HUES6 (cell line): Measurements from ENCODE around the gene ENKD1.
A peak's percentile ranks its signal among the peaks of the same experiment; 100 is the strongest.

Experiments
- H3K27ac ChIP-seq: 2 replicates; pipeline ENCODE4 v1.7.0; 2013; ENCODE audit warnings: low read depth, mild to moderate bottlenecking, low read length, inconsistent platforms
- H3K27me3 ChIP-seq: 2 replicates; pipeline ENCODE4 v1.6.1; 2013; ENCODE audit warnings: low read length; ENCODE audit not compliant: control insufficient read depth, insufficient read depth
- H3K36me3 ChIP-seq: 2 replicates; pipeline ENCODE4 v1.6.1; 2013; ENCODE audit warnings: low read length; ENCODE audit not compliant: control insufficient read depth, insufficient read depth
- H3K4me1 ChIP-seq: 2 replicates; pipeline ENCODE4 v1.6.1; 2013; ENCODE audit warnings: low read length; ENCODE audit not compliant: control insufficient read depth, insufficient read depth
- H3K4me3 ChIP-seq: 2 replicates; pipeline ENCODE4 v1.5.1; 2013; ENCODE audit warnings: low read depth, low read length
- H3K9ac ChIP-seq: one replicate; pipeline ENCODE4 v1.6.1; 2013; ENCODE audit warnings: mild to moderate bottlenecking, low read length
- H3K9me3 ChIP-seq: 2 replicates; pipeline ENCODE4 v1.6.1; 2013; ENCODE audit warnings: low read depth, low read length; ENCODE audit not compliant: control insufficient read depth, insufficient read depth

ENKD1 gene

GRCh38 chr16:67666559-67667452 is at the start of gene ENKD1, which contains the start of gene C16orf86:
TSS of gene ENKD1 (minus strand) at chr16:67666750. CDS start at chr16:67666442, 308 bp downstream.
TSS of gene C16orf86 (plus strand) at chr16:67666814. CDS start at chr16:67666971, 157 bp downstream.
- H3K9ac ChIP-seq = peak within 1 kb of the TSS; percentile 46
- H3K36me3 ChIP-seq = no peaks in the 10 kb centered on the region
- no peak within 1 kb of the TSS for H3K27ac ChIP-seq
- H3K9me3 ChIP-seq = no peaks in the 10 kb centered on the region
- peaks cover 13% of the 10 kb centered on the region for H3K27me3 ChIP-seq
- peaks cover 17% of the 10 kb centered on the region for H3K4me1 ChIP-seq
- peak within 1 kb of the TSS; percentile 76 for H3K4me3 ChIP-seq

DNA sequence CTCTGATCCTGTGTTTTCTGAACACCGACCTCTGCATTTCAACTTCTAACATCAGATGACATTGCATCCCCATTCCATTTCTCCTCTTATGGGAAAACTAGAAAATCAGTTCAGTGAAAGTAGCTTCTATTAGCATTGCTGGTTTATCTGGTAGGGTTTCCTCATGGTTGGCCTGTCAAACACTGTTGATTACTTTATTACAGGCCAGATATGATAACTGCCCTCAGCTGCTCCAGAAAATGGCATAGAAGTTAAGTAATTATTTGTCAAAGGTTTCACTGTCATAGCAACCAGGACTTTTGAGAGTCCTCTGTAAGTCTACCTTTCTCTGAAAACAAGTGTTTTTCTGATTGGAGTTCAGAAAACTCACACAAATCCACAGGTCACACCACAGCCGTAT is 49.5 kb upstream of the ENKD1 start:
- H3K27me3 ChIP-seq = no peaks in the 10 kb centered on the region
- no peak overlapping the region for H3K9ac ChIP-seq
- no peaks in the 10 kb centered on the region for H3K9me3 ChIP-seq
- H3K36me3 ChIP-seq = no peaks in the 10 kb centered on the region; the same call in 1 of the 2 replicates
- peaks cover 23% of the 10 kb centered on the region for H3K4me1 ChIP-seq
- H3K27ac ChIP-seq = no peak overlapping the region
- no peak overlapping the region for H3K4me3 ChIP-seq

DNA sequence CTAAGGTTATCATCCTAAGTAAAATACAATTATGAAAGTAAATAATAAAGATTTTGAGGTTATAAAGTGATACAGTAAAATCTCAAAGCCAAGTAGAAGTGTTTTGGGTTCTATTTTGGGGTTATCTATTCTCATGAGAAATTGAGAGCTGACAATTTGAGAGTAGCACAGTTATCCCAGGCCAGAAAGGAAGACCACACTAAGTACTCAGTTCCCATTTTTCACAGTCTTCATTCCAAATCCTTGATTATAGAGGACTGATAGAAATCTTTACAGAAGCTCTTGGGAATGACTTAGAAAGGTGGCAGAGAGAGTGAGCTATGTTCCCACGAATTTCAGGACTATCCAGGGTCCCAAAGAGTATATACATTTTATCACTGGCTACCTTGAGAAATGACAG is 48.0 kb upstream of the ENKD1 start:
- H3K9ac ChIP-seq = no peak overlapping the region
- no peak overlapping the region for H3K4me3 ChIP-seq
- no peaks in the 10 kb centered on the region for H3K9me3 ChIP-seq
- H3K4me1 ChIP-seq = peaks cover 17% of the 10 kb centered on the region
- H3K27ac ChIP-seq = no peak overlapping the region
- no peaks in the 10 kb centered on the region for H3K27me3 ChIP-seq
- no peaks in the 10 kb centered on the region; the same call in 1 of the 2 replicates for H3K36me3 ChIP-seq

GRCh38 chr16:67713647-67714273 is 47.2 kb upstream of the ENKD1 start:
- no peaks in the 10 kb centered on the region; the same call in 1 of the 2 replicates for H3K36me3 ChIP-seq
- no peak overlapping the region for H3K4me3 ChIP-seq
- no peaks in the 10 kb centered on the region for H3K27me3 ChIP-seq
- no peaks in the 10 kb centered on the region for H3K9me3 ChIP-seq
- no peak overlapping the region for H3K9ac ChIP-seq
- H3K27ac ChIP-seq = no peak overlapping the region
- peaks cover 25% of the 10 kb centered on the region for H3K4me1 ChIP-seq

DNA sequence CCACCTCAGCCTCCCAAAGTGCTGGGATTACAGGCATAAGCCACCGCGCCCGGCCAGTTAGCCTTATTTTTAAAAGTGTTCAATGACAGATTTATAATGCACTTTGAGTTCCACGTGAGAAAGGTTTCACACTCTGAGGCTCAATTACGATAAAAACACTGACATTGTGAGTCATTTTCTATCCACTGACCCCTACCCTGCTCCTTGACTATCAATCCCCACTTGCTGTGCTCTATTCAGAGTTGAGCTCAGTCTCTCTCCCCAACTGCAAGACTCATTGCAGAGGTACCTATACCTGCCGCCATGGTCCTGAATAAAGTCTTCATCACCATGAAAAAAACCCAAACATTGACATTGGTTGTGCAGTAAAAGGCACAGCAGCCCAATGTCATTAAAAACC is 44.1 kb upstream of the ENKD1 start:
- Histone ChIP-seq H3K27ac (no peak overlapping the region), H3K9me3 (no peaks in the 10 kb centered on the region), H3K9ac (no peak overlapping the region), H3K4me3 (no peak overlapping the region), H3K4me1 (peaks cover 20% of the 10 kb centered on the region), H3K36me3 (no peaks in the 10 kb centered on the region; the same call in 1 of the 2 replicates), H3K27me3 (no peaks in the 10 kb centered on the region)

GRCh38 chr16:67709050-67709449 is 42.5 kb upstream of the ENKD1 start:
- no peak overlapping the region for H3K4me3 ChIP-seq
- H3K36me3 ChIP-seq = no peaks in the 10 kb centered on the region; the same call in 1 of the 2 replicates
- peaks cover 19% of the 10 kb centered on the region for H3K4me1 ChIP-seq
- H3K27me3 ChIP-seq = no peaks in the 10 kb centered on the region
- no peak overlapping the region for H3K9ac ChIP-seq
- H3K9me3 ChIP-seq = no peaks in the 10 kb centered on the region
- H3K27ac ChIP-seq = no peak overlapping the region

GRCh38 chr16:67708368-67708771 is 41.8 kb upstream of the ENKD1 start:
- no peaks in the 10 kb centered on the region for H3K9me3 ChIP-seq
- no peaks in the 10 kb centered on the region; the same call in 1 of the 2 replicates for H3K36me3 ChIP-seq
- H3K4me3 ChIP-seq = no peak overlapping the region
- H3K27ac ChIP-seq = no peak overlapping the region
- no peak overlapping the region for H3K9ac ChIP-seq
- peaks cover 12% of the 10 kb centered on the region for H3K4me1 ChIP-seq
- no peaks in the 10 kb centered on the region for H3K27me3 ChIP-seq

DNA sequence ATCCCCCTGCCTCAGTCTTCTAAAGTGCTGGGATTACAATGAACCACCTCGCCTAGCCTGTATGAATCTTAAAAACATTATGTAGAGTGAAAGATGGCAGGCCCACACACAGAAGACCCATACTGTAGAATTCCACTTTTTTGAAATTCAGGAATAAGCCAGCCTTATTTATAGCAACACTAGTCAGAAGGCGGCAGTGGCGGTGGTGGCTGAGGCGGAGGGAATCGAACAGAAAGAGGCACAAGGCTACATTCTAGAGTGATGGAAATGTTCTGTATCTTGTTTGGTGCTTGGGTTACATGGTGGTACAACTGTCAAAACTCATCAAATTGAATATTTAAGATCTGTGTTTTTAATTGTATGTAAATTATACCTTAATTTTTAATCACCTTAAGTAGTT is 41.2 kb upstream of the ENKD1 start:
- H3K4me1 ChIP-seq = peaks cover 11% of the 10 kb centered on the region; the same call in 1 of the 2 replicates
- H3K27me3 ChIP-seq = no peaks in the 10 kb centered on the region
- H3K36me3 ChIP-seq = no peaks in the 10 kb centered on the region; the same call in 1 of the 2 replicates
- H3K27ac ChIP-seq = no peak overlapping the region
- H3K9me3 ChIP-seq = no peaks in the 10 kb centered on the region
- H3K4me3 ChIP-seq = no peak overlapping the region
- H3K9ac ChIP-seq = no peak overlapping the region

GRCh38 chr16:67707210-67707609 is 40.7 kb upstream of the ENKD1 start:
- Histone ChIP-seq H3K27ac (no peak overlapping the region), H3K4me1 (peaks cover 11% of the 10 kb centered on the region; the same call in 1 of the 2 replicates), H3K9me3 (no peaks in the 10 kb centered on the region), H3K9ac (no peak overlapping the region), H3K4me3 (no peak overlapping the region), H3K27me3 (no peaks in the 10 kb centered on the region), H3K36me3 (no peaks in the 10 kb centered on the region; the same call in 1 of the 2 replicates)

DNA sequence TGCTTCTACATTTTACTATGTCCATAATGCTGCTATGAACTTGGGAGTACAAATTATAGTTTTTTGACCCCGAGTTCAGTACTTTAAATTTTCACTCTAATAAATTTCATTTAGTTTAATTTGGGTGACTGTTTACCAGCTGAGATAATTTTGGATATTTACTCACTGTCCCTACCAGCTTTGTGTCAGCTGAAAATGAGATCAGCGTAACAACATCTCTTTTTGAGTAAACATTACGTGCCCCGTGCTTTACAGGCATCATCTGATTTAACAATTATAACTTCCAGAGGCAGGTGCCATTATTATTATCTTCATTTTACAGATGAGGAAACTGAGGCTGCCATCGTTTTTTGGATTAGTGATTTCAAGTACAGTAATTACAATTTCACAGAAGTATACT is 37.6 kb upstream of the ENKD1 start:
- Histone ChIP-seq H3K9ac (no peak overlapping the region), H3K36me3 (peaks cover 3% of the 10 kb centered on the region), H3K9me3 (peaks cover 7% of the 10 kb centered on the region; the same call in 1 of the 2 replicates), H3K4me1 (peaks cover 5% of the 10 kb centered on the region; the same call in 1 of the 2 replicates), H3K4me3 (no peak overlapping the region), H3K27me3 (no peaks in the 10 kb centered on the region), H3K27ac (no peak overlapping the region)

DNA sequence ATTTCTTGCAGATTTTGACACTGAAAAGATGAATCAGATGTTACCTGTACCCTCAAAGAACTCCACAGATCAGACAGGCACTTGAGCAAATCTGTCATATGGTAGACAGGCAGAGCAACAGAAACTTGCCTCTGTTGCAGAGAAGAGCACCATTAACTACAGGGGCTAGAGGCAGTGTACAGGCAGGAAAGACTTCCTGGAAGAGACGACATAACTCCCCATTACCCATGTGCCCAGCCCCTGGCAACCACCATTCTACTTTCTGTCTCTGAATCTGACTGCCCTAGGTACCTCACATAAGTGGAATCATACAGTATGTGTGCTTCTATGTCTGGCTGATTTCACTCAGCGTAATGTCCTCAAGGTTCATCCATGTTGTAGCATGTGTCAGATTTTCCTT is 37.1 kb upstream of the ENKD1 start:
- H3K4me1 ChIP-seq = no peaks in the 10 kb centered on the region
- H3K4me3 ChIP-seq = no peak overlapping the region
- peaks cover 7% of the 10 kb centered on the region; the same call in 1 of the 2 replicates for H3K9me3 ChIP-seq
- no peaks in the 10 kb centered on the region for H3K27me3 ChIP-seq
- H3K9ac ChIP-seq = no peak overlapping the region
- H3K27ac ChIP-seq = no peak overlapping the region
- H3K36me3 ChIP-seq = peaks cover 4% of the 10 kb centered on the region
